HEK293 (cell line): ENCODE data around the gene MAN1C1.
A peak's percentile ranks its signal among the peaks of the same experiment; 100 is the strongest.

Experiments
- CTCF ChIA-PET: fragments of 350-600 bp; formaldehyde crosslinking; extraction: SDS; loops from one replicate; lab custom pipeline; 2021; ENCODE audit warnings: antibody characterized with exemption; lab: Yijun Ruan, JAX
- POLR2A ChIA-PET: fragments of 300-600 bp; formaldehyde crosslinking; extraction: SDS; loops from one replicate; lab custom pipeline; 2020; ENCODE audit warnings: antibody characterized with exemption, inconsistent platforms; lab: Yijun Ruan, JAX
- H3K27ac ChIP-seq: fragments of 200-500 bp; sonication (Bioruptor generic); 2 replicates; pipeline ENCODE4 v1.5.1; 2014; ENCODE audit warnings: low read depth, low read length, control low read depth, inconsistent platforms; ENCODE audit errors: extremely low read depth
- H3K36me3 ChIP-seq, 2 experiments: fragments of 200-500 bp in 1 of 2; sonication (Bioruptor generic) in 1 of 2; 1 replicate in 1 of 2; 2 replicates in 1 of 2; pipeline ENCODE4 v1.5.1; 2014 to 2017; ENCODE audit warnings: inconsistent platforms in 2 of 2, low read length in 2 of 2; ENCODE audit not compliant: control insufficient read depth in 2 of 2, insufficient read depth in 1 of 2
- H3K4me1 ChIP-seq: fragments of 200-500 bp; sonication (Bioruptor generic); 2 replicates; pipeline ENCODE4 v1.5.1; 2014; ENCODE audit warnings: mild to moderate bottlenecking, low read length, inconsistent platforms; ENCODE audit not compliant: control insufficient read depth, insufficient read depth
- H3K4me3 ChIP-seq: 2 replicates; pipeline ENCODE4 v1.5.1; 2011; ENCODE audit warnings: low read depth, mild to moderate bottlenecking, control low read depth, low read length, moderate library complexity
- H3K9me3 ChIP-seq: fragments of 200-500 bp; sonication (Bioruptor generic); 2 replicates; pipeline ENCODE4 v1.5.1; 2014; ENCODE audit warnings: low read depth, low read length, inconsistent platforms; ENCODE audit not compliant: control insufficient read depth, insufficient read depth
- BCL11A ChIP-seq: fragments of 450-650 bp; formaldehyde crosslinking; IDR thresholded peaks from 2 replicates; pipeline ENCODE4 v1.5.1; 2016; ENCODE audit warnings: low read depth, missing biosample characterization, missing genetic modification characterization
- ELK4 ChIP-seq: IDR thresholded peaks from 2 replicates; pipeline ENCODE4 v1.6.1; 2011; ENCODE audit warnings: mild to moderate bottlenecking, low read depth, low read length, borderline replicate concordance
- HOXC10 ChIP-seq: sonication (generic); formaldehyde crosslinking; IDR thresholded peaks from 2 replicates; pipeline ENCODE4 v1.8.1; 2023; ENCODE audit warnings: mild to moderate bottlenecking, missing genetic modification reagents
- HOXD13 ChIP-seq: sonication (generic); formaldehyde crosslinking; IDR thresholded peaks from 2 replicates; pipeline ENCODE4 v1.8.0; 2022; ENCODE audit warnings: missing genetic modification reagents, borderline replicate concordance
- PRDM1 ChIP-seq: fragments of 450-650 bp; formaldehyde crosslinking; IDR thresholded peaks from 2 replicates; pipeline ENCODE4; 2016; ENCODE audit warnings: missing biosample characterization, missing genetic modification characterization
- YY1 ChIP-seq: fragments of 450-650 bp; formaldehyde crosslinking; IDR thresholded peaks from 2 replicates; pipeline ENCODE4 v1.5.1; 2018; ENCODE audit warnings: missing biosample characterization, missing genetic modification characterization
- ZFP69B ChIP-seq: fragments of 450-650 bp; formaldehyde crosslinking; IDR thresholded peaks from 2 replicates; pipeline ENCODE4 v1.5.1; 2016; ENCODE audit warnings: missing biosample characterization, missing genetic modification characterization
- ZIC2 ChIP-seq: fragments of 450-650 bp; formaldehyde crosslinking; IDR thresholded peaks from 2 replicates; pipeline ENCODE4 v1.5.1; 2016; ENCODE audit warnings: missing biosample characterization, missing genetic modification characterization
- ZNF175 ChIP-seq: fragments of 450-650 bp; formaldehyde crosslinking; IDR thresholded peaks from 2 replicates; pipeline ENCODE4 v1.5.1; 2016; ENCODE audit warnings: missing biosample characterization, missing genetic modification characterization
- ZNF184 ChIP-seq: fragments of 450-650 bp; IDR thresholded peaks from 2 replicates; pipeline ENCODE4 v1.5.1; 2018; ENCODE audit warnings: missing biosample characterization, mild to moderate bottlenecking, missing genetic modification characterization
- ZNF202 ChIP-seq: fragments of 450-650 bp; formaldehyde crosslinking; IDR thresholded peaks from 2 replicates; pipeline ENCODE4 v1.5.1; 2016; ENCODE audit warnings: missing biosample characterization, missing genetic modification characterization, borderline replicate concordance
- ZNF214 ChIP-seq: fragments of 450-650 bp; formaldehyde crosslinking; IDR thresholded peaks from 2 replicates; pipeline ENCODE4 v1.5.1; 2017; ENCODE audit warnings: missing biosample characterization, mild to moderate bottlenecking, missing genetic modification characterization, borderline replicate concordance
- ZNF311 ChIP-seq: fragments of 450-650 bp; formaldehyde crosslinking; IDR thresholded peaks from 2 replicates; pipeline ENCODE4 v1.5.1; 2017; ENCODE audit warnings: missing biosample characterization, missing genetic modification characterization, borderline replicate concordance
- ZNF335 ChIP-seq: fragments of 450-650 bp; formaldehyde crosslinking; conservative IDR thresholded peaks from 2 replicates; pipeline ENCODE4 v1.5.1; 2016; ENCODE audit warnings: missing biosample characterization, missing genetic modification characterization
- ZNF423 ChIP-seq: fragments of 450-650 bp; formaldehyde crosslinking; IDR thresholded peaks from 2 replicates; pipeline ENCODE4 v1.5.1; 2016; ENCODE audit warnings: missing biosample characterization, missing genetic modification characterization
- ZNF530 ChIP-seq: fragments of 450-650 bp; formaldehyde crosslinking; IDR thresholded peaks from 2 replicates; pipeline ENCODE4 v1.5.1; 2016; ENCODE audit warnings: low read depth, missing biosample characterization, missing genetic modification characterization
- ZNF560 ChIP-seq: fragments of 450-650 bp; formaldehyde crosslinking; IDR thresholded peaks from 2 replicates; pipeline ENCODE4 v1.5.1; 2017; ENCODE audit warnings: missing biosample characterization, missing genetic modification characterization, borderline replicate concordance
- ZNF585B ChIP-seq: fragments of 450-650 bp; formaldehyde crosslinking; IDR thresholded peaks from 2 replicates; pipeline ENCODE4 v1.5.1; 2016; ENCODE audit warnings: missing biosample characterization, missing genetic modification characterization
- ZNF701 ChIP-seq: fragments of 450-650 bp; formaldehyde crosslinking; IDR thresholded peaks from 2 replicates; pipeline ENCODE4 v1.5.1; 2016; ENCODE audit warnings: missing biosample characterization, missing genetic modification characterization
- ZNF747 ChIP-seq: fragments of 450-650 bp; formaldehyde crosslinking; IDR thresholded peaks from 2 replicates; pipeline ENCODE4 v1.5.1; 2016; ENCODE audit warnings: missing biosample characterization, missing genetic modification characterization
- ZSCAN4 ChIP-seq: fragments of 450-650 bp; formaldehyde crosslinking; IDR thresholded peaks from 2 replicates; pipeline ENCODE4 v1.5.1; 2017; ENCODE audit warnings: missing biosample characterization, missing genetic modification characterization
- TF ChIP-seq, protein P1 (sequence below): fragments of 450-650 bp; formaldehyde crosslinking; optimal IDR thresholded peaks from 2 replicates; pipeline ENCODE3; 2016; ENCODE audit warnings: missing biosample characterization, mild to moderate bottlenecking, missing genetic modification characterization
- TF ChIP-seq, protein P2 (sequence below): fragments of 450-650 bp; formaldehyde crosslinking; IDR thresholded peaks from 2 replicates; pipeline ENCODE4 v1.5.1; 2016; ENCODE audit warnings: missing biosample characterization, missing genetic modification characterization
- TF ChIP-seq, protein P3 (sequence below): fragments of 450-650 bp; formaldehyde crosslinking; IDR thresholded peaks from 2 replicates; pipeline ENCODE4 v1.5.1; 2016; ENCODE audit warnings: missing biosample characterization, missing genetic modification characterization

Gene MAN1C1

DNA sequence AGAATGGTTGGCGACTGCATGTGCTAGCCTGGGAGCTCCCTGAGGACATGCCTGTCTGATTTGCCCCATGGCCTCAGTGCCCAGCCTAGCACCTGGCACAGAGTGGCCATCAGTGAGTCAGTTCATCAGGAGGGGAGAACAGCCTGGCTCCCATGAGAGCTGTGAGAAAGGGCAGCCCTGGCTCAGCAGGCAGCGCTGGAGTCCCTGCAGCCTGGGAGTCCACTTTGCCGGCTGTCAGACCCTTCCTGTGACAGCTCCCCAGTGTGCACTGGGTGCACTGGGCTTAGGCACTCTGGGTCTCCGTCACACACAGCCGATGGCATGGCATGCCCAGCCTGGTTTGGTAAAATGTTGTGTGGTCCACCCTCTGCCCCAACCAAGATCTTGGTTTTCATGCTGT lies 44.5 kb upstream of the MAN1C1 start:
- Histone ChIP-seq H3K9me3 (no peaks in the 10 kb centered on the region), H3K4me3 (no peak overlapping the region), H3K27ac (no peak overlapping the region), H3K36me3 (no peaks in the 10 kb centered on the region), H3K4me1 (peaks cover 5% of the 10 kb centered on the region)
- CTCF ChIA-PET, result interaction anchor here (0.7 to 3.1 kb wide), 15 partner anchors 10 to 685 kb away, joined by 3 to 19 read pairs (median 4); no protein-coding TSS in a partner anchor
- TF ChIP-seq HOXD13 (CRISPR knock-in tag) (no peak), ZIC2 (tag by site-specific recombination) (peak; percentile 71), ZFP69B (no peak)
- POLR2A ChIA-PET, result interaction anchor here (0.9 to 1.5 kb wide), 2 partner anchors 22 to 25 kb away, joined by 3 to 4 read pairs; no protein-coding TSS in a partner anchor

GRCh38 chr1:25572708-25573590 lies 43.6 kb upstream of the MAN1C1 start:
- CTCF ChIA-PET, result interaction anchor here (0.5 to 3.1 kb wide), 23 partner anchors 8 to 684 kb away, joined by 3 to 19 read pairs (median 3); no protein-coding TSS in a partner anchor
- no peak overlapping the region for H3K27ac ChIP-seq
- POLR2A ChIA-PET, result interaction anchor here (0.6 to 1.5 kb wide), 3 partner anchors 23 to 39 kb away, joined by 3 to 4 read pairs (median 4); no protein-coding TSS in a partner anchor
- no peaks in the 10 kb centered on the region for H3K36me3 ChIP-seq
- no peak overlapping the region for H3K4me3 ChIP-seq
- no peaks in the 10 kb centered on the region for H3K9me3 ChIP-seq
- H3K4me1 ChIP-seq, result peaks cover 5% of the 10 kb centered on the region
- TF ChIP-seq ZNF214, result no peak
- no peak for TF ChIP-seq ZNF423 (tag by site-specific recombination)
- peak; percentile 29; the same call in 1 of the 2 replicates for TF ChIP-seq ZIC2 (tag by site-specific recombination)
- no peak for TF ChIP-seq ZNF202 (tag by site-specific recombination)
- TF ChIP-seq, protein P1, sequence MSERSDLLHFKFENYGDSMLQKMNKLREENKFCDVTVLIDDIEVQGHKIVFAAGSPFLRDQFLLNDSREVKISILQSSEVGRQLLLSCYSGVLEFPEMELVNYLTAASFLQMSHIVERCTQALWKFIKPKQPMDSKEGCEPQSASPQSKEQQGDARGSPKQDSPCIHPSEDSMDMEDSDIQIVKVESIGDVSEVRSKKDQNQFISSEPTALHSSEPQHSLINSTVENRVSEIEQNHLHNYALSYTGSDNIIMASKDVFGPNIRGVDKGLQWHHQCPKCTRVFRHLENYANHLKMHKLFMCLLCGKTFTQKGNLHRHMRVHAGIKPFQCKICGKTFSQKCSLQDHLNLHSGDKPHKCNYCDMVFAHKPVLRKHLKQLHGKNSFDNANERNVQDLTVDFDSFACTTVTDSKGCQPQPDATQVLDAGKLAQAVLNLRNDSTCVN (tag by site-specific recombination), result no peak
- TF ChIP-seq ZNF335 (tag by site-specific recombination), result peak; percentile 78
- TF ChIP-seq ZNF184 (tag by site-specific recombination), result no peak
- no peak for TF ChIP-seq ZNF530 (tag by site-specific recombination)
- TF ChIP-seq, protein P2, sequence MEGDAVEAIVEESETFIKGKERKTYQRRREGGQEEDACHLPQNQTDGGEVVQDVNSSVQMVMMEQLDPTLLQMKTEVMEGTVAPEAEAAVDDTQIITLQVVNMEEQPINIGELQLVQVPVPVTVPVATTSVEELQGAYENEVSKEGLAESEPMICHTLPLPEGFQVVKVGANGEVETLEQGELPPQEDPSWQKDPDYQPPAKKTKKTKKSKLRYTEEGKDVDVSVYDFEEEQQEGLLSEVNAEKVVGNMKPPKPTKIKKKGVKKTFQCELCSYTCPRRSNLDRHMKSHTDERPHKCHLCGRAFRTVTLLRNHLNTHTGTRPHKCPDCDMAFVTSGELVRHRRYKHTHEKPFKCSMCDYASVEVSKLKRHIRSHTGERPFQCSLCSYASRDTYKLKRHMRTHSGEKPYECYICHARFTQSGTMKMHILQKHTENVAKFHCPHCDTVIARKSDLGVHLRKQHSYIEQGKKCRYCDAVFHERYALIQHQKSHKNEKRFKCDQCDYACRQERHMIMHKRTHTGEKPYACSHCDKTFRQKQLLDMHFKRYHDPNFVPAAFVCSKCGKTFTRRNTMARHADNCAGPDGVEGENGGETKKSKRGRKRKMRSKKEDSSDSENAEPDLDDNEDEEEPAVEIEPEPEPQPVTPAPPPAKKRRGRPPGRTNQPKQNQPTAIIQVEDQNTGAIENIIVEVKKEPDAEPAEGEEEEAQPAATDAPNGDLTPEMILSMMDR, result 0 out of 2 replicates have a peak, but pooled peaks have one; percentile 34
- TF ChIP-seq YY1 (tag by site-specific recombination), result no peak
- no peak for TF ChIP-seq ZNF747 (tag by site-specific recombination)
- no peak for TF ChIP-seq ZNF560 (tag by site-specific recombination)
- no peak for TF ChIP-seq PRDM1 (tag by site-specific recombination)
- no peak for TF ChIP-seq ZNF311 (tag by site-specific recombination)
- no peak for TF ChIP-seq ELK4
- TF ChIP-seq, protein P3, sequence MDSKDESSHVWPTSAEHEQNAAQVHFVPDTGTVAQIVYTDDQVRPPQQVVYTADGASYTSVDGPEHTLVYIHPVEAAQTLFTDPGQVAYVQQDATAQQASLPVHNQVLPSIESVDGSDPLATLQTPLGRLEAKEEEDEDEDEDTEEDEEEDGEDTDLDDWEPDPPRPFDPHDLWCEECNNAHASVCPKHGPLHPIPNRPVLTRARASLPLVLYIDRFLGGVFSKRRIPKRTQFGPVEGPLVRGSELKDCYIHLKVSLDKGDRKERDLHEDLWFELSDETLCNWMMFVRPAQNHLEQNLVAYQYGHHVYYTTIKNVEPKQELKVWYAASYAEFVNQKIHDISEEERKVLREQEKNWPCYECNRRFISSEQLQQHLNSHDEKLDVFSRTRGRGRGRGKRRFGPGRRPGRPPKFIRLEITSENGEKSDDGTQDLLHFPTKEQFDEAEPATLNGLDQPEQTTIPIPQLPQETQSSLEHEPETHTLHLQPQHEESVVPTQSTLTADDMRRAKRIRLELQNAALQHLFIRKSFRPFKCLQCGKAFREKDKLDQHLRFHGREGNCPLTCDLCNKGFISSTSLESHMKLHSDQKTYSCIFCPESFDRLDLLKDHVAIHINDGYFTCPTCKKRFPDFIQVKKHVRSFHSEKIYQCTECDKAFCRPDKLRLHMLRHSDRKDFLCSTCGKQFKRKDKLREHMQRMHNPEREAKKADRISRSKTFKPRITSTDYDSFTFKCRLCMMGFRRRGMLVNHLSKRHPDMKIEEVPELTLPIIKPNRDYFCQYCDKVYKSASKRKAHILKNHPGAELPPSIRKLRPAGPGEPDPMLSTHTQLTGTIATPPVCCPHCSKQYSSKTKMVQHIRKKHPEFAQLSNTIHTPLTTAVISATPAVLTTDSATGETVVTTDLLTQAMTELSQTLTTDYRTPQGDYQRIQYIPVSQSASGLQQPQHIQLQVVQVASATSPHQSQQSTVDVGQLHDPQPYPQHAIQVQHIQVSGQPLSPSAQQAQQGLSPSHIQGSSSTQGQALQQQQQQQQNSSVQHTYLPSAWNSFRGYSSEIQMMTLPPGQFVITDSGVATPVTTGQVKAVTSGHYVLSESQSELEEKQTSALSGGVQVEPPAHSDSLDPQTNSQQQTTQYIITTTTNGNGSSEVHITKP (tag by site-specific recombination), result no peak
- no peak for TF ChIP-seq ZSCAN4 (tag by site-specific recombination)
- no peak for TF ChIP-seq ZNF701 (tag by site-specific recombination)
- TF ChIP-seq ZNF585B (tag by site-specific recombination), result no peak
- no peak for TF ChIP-seq ZNF175 (tag by site-specific recombination)
- no peak for TF ChIP-seq HOXC10 (CRISPR knock-in tag)
- no peak for TF ChIP-seq HOXD13 (CRISPR knock-in tag)
- no peak for TF ChIP-seq BCL11A (tag by site-specific recombination)
